Ovary (tissue), 3 donors: ENCODE data around the gene ZBTB39.

Source experiments
- EP300 ChIP-seq: sonication (generic); formaldehyde crosslinking; IDR thresholded peaks from one replicate; pipeline ENCODE4 v1.6.1; 2017; ENCODE audit warnings: antibody characterized with exemption
- TF ChIP-seq, protein P1 (sequence below), 3 donors: fragments of 450-650 bp in 2 of 3; fragments of 200-600 bp in 1 of 3; IDR thresholded peaks; one replicate each; pipeline versions ENCODE4 v1.5.1 to v1.8.0; 2016 to 2022; ENCODE audit warnings: antibody characterized with exemption in 3 of 3, mild to moderate bottlenecking in 1 of 3
- donor health status: DM: no; HTN: no; CAD: no.

DNA sequence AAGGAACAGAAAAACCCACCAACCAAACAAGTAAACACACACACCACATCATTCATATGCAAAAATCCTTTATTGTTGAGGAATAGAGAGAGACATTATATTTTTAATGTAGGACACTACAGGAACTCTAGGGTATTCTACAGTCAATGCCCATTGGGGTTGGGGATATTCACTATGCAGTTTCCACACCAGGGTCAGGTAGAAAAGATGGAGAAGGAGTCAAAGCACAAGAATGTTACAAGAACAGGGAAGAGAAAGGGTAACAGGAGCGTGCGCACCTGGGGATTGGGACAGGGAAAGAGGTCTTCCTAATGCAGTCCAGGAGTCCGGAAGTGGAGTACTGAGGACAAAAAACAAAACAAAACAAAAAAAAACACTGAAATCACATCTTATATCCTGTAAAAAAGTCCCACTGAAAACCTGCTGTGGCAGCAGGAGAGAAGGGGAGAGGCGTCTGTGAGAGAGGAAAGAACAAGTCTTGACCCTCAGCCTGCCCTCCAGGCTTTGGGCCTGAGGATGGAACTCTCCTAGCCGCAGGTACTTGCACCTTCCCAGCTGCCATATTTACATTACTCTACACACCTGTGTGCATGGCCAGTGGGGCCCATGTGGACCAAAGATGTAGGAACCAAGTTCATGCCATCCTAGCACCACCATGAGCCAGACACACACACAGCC is 3.7 kb upstream of the ZBTB39 start:
- TF ChIP-seq, protein P1, sequence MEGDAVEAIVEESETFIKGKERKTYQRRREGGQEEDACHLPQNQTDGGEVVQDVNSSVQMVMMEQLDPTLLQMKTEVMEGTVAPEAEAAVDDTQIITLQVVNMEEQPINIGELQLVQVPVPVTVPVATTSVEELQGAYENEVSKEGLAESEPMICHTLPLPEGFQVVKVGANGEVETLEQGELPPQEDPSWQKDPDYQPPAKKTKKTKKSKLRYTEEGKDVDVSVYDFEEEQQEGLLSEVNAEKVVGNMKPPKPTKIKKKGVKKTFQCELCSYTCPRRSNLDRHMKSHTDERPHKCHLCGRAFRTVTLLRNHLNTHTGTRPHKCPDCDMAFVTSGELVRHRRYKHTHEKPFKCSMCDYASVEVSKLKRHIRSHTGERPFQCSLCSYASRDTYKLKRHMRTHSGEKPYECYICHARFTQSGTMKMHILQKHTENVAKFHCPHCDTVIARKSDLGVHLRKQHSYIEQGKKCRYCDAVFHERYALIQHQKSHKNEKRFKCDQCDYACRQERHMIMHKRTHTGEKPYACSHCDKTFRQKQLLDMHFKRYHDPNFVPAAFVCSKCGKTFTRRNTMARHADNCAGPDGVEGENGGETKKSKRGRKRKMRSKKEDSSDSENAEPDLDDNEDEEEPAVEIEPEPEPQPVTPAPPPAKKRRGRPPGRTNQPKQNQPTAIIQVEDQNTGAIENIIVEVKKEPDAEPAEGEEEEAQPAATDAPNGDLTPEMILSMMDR (IDR thresholded peaks at IDR 0.05) = no peak
- TF ChIP-seq EP300 = no peak
